Hepatocyte (in vitro differentiated cells): ENCODE data around the gene ZBED3. TPM values are rescaled to one million over a fixed set of nuclear protein-coding genes. Genes with fewer than 3 reads are reported as not detected.

Source experiments
- DNase-seq: peaks from one replicate; pipeline ENCODE4 v3.0.0-alpha.2; 2016; ENCODE audit warnings: low spot score
- H2AFZ ChIP-seq: fragments of 200-600 bp; sonication (generic); 2 replicates; pipeline ENCODE4 v1.6.0; 2016; ENCODE audit warnings: antibody characterized with exemption, mild to moderate bottlenecking
- H3K27ac ChIP-seq: fragments of 200-600 bp; sonication (generic); 2 replicates; pipeline ENCODE4 v1.5.1; 2016; ENCODE audit warnings: mild to moderate bottlenecking
- H3K27me3 ChIP-seq: fragments of 200-600 bp; sonication (generic); 2 replicates; pipeline ENCODE4 v1.6.1; 2016
- H3K36me3 ChIP-seq: fragments of 200-600 bp; sonication (generic); replicated peaks from 2 replicates; pipeline ENCODE4 v1.5.1; 2016; ENCODE audit warnings: low read depth; ENCODE audit not compliant: insufficient read depth
- H3K4me1 ChIP-seq: fragments of 200-600 bp; sonication (generic); 2 replicates; pipeline ENCODE4 v1.5.1; 2016; ENCODE audit warnings: mild to moderate bottlenecking, moderate library complexity; ENCODE audit not compliant: insufficient read depth
- H3K4me2 ChIP-seq: fragments of 200-600 bp; sonication (generic); 2 replicates; pipeline ENCODE4 v1.6.0; 2016
- H3K4me3 ChIP-seq: fragments of 200-600 bp; sonication (generic); 2 replicates; pipeline ENCODE4 v1.5.1; 2016; ENCODE audit warnings: mild to moderate bottlenecking
- H3K79me2 ChIP-seq: fragments of 200-600 bp; sonication (generic); 2 replicates; pipeline ENCODE4 v1.6.0; 2017; ENCODE audit warnings: mild to moderate bottlenecking
- H3K9me2 ChIP-seq: fragments of 200-600 bp; sonication (generic); replicated peaks from 2 replicates; pipeline ENCODE4 v1.6.0; 2017; ENCODE audit warnings: mild to moderate bottlenecking; ENCODE audit not compliant: insufficient read depth
- H3K9me3 ChIP-seq: fragments of 200-600 bp; sonication (generic); 2 replicates; pipeline ENCODE4 v1.5.1; 2016; ENCODE audit warnings: low read depth, mild to moderate bottlenecking
- H4K20me1 ChIP-seq: fragments of 200-600 bp; sonication (generic); 2 replicates; pipeline ENCODE4 v1.6.0; 2016; ENCODE audit warnings: mild to moderate bottlenecking; ENCODE audit not compliant: insufficient read depth, poor library complexity, severe bottlenecking
- CTCF ChIP-seq: fragments of 200-600 bp; sonication (generic); IDR thresholded peaks from 2 replicates; pipeline ENCODE4 v1.5.1; 2016; ENCODE audit warnings: antibody characterized with exemption, mild to moderate bottlenecking; ENCODE audit not compliant: poor library complexity
- EZH2 ChIP-seq: fragments of 200-600 bp; sonication (generic); IDR thresholded peaks from 2 replicates; pipeline ENCODE4 v1.6.1; 2016; ENCODE audit warnings: antibody characterized with exemption, mild to moderate bottlenecking, borderline replicate concordance
- EZH2phosphoT487 ChIP-seq: fragments of 200-600 bp; sonication (generic); IDR thresholded peaks from one replicate; pipeline ENCODE4 v1.6.1; 2018; ENCODE audit warnings: antibody characterized with exemption, mild to moderate bottlenecking, low read depth, moderate library complexity; ENCODE audit not compliant: unreplicated experiment, severe bottlenecking
- WGBS: methylation state at CpG from one replicate; pipeline ENCODE4 v1.1.6; 2016; ENCODE audit warnings: low lambda C conversion rate; ENCODE audit errors: missing lambda C conversion rate; 5-methylcytosine and 5-hydroxymethylcytosine counted together
- polyA plus RNA-seq: library from polyadenylated mRNA; unstranded; fragments of >200 nt; fragmentation: Nextera tagmentation; extraction: Ambion mirVana; gene quantifications from 2 replicates; pipeline ENCODE4 v1.2.1, GENCODE V29; 2016
- total RNA-seq: library from RNA; depleted of rRNA; stranded (reverse); fragments of >200 nt; gene quantifications from 2 replicates; pipeline ENCODE4 v1.2.3, GENCODE V29; 2014

Gene ZBED3
- total and polyA plus RNA-seq, 2 experiments from 2014 or later: 6.0 to 29.8 TPM

GRCh38 chr5:77077829-77078176, 9.3 kb downstream of the ZBED3 start:
- WGBS: 31% methylated on average over 12 of the region's 12 CpGs
- H3K9me3 ChIP-seq: no peaks in the 10 kb centered on the region
- no peaks in the 10 kb centered on the region for H3K27me3 ChIP-seq
- H2AFZ ChIP-seq: peak overlapping the region; percentile 45
- H3K4me3 ChIP-seq: no peak overlapping the region
- TF ChIP-seq EZH2 (no peak), CTCF (no peak), EZH2phosphoT487 (no peak)
- no peaks in the 10 kb centered on the region for H3K36me3 ChIP-seq
- peaks cover 7% of the 10 kb centered on the region for H3K4me1 ChIP-seq
- peaks cover 38% of the 10 kb centered on the region for H4K20me1 ChIP-seq
- H3K27ac ChIP-seq: no peak overlapping the region
- no peak for DNase-seq
- peaks cover 51% of the 10 kb centered on the region for H3K79me2 ChIP-seq
- H3K4me2 ChIP-seq: peak overlapping the region; percentile 82
- no peaks in the 10 kb centered on the region for H3K9me2 ChIP-seq

GRCh38 chr5:77076961-77077828, 9.9 kb downstream of the ZBED3 start:
- no peaks in the 10 kb centered on the region for H3K36me3 ChIP-seq
- peaks cover 46% of the 10 kb centered on the region for H3K79me2 ChIP-seq
- H3K9me3 ChIP-seq: no peaks in the 10 kb centered on the region
- no peaks in the 10 kb centered on the region for H3K9me2 ChIP-seq
- no peak for TF ChIP-seq EZH2phosphoT487
- TF ChIP-seq EZH2: no peak
- peak; percentile 54 for TF ChIP-seq CTCF
- H3K4me1 ChIP-seq: peaks cover 7% of the 10 kb centered on the region
- H3K4me3 ChIP-seq: peak overlapping the region; percentile 15
- peak overlapping the region; percentile 51 for H3K27ac ChIP-seq
- H4K20me1 ChIP-seq: peaks cover 34% of the 10 kb centered on the region
- DNase-seq: peak; percentile 84
- peak overlapping the region; percentile 45 for H2AFZ ChIP-seq
- WGBS: 8% methylated on average over 51 of the region's 105 CpGs
- no peaks in the 10 kb centered on the region for H3K27me3 ChIP-seq
- H3K4me2 ChIP-seq: peak overlapping the region; percentile 82

GRCh38 chr5:77074745-77075144, 12.3 kb downstream of the ZBED3 start:
- H3K36me3 ChIP-seq: no peaks in the 10 kb centered on the region
- H3K9me3 ChIP-seq: no peaks in the 10 kb centered on the region
- no peak overlapping the region for H2AFZ ChIP-seq
- H3K9me2 ChIP-seq: no peaks in the 10 kb centered on the region
- H3K79me2 ChIP-seq: peaks cover 25% of the 10 kb centered on the region
- no peak overlapping the region for H3K4me2 ChIP-seq
- WGBS: 99% methylated on average over 4 of the region's 4 CpGs
- peaks cover 30% of the 10 kb centered on the region for H4K20me1 ChIP-seq
- TF ChIP-seq EZH2: no peak
- H3K4me3 ChIP-seq: no peak overlapping the region
- H3K27ac ChIP-seq: no peak overlapping the region
- no peaks in the 10 kb centered on the region for H3K27me3 ChIP-seq
- peaks cover 7% of the 10 kb centered on the region for H3K4me1 ChIP-seq
- no peak for DNase-seq

- Histone ChIP-seq H3K79me2 (peaks cover 14% of the 10 kb centered on the region), H3K4me3 (no peak overlapping the region), H4K20me1 (peaks cover 21% of the 10 kb centered on the region), H2AFZ (no peak overlapping the region), H3K4me2 (no peak overlapping the region), H3K27me3 (no peaks in the 10 kb centered on the region), H3K9me2 (no peaks in the 10 kb centered on the region), H3K9me3 (no peaks in the 10 kb centered on the region), H3K27ac (no peak overlapping the region), H3K4me1 (peaks cover 7% of the 10 kb centered on the region), H3K36me3 (no peaks in the 10 kb centered on the region)
- 79% methylated on average over 2 of the region's 2 CpGs for WGBS
- DNase-seq: no peak
- TF ChIP-seq CTCF (no peak), EZH2 (no peak), EZH2phosphoT487 (no peak)
These were observed 13.4 kb downstream of the ZBED3 start for GRCh38 chr5:77073667-77074066.
